Measurements from ENCODE around the gene RAB11FIP3. TPM values are rescaled to one million over a fixed set of nuclear protein-coding genes. Genes with fewer than 3 reads are reported as not detected.
"Not testable (repeated sequence)": the region's sequence is repeated elsewhere in the genome, so short reads cannot be mapped to it uniquely, and the experiment has no call there.

RAB11FIP3 gene
- polyA plus RNA-seq, 1 donor: 127 TPM

GRCh38 chr16:459761-460160 is 34.3 kb downstream of the RAB11FIP3 start:
- DNase-seq: no peak

GRCh38 chr16:460787-461186 is 35.3 kb downstream of the RAB11FIP3 start:
- DNase-seq: no peak

- DNase-seq: no peak
Observed at GRCh38 chr16:463071-463470, 37.6 kb downstream of the RAB11FIP3 start.

- DNase-seq: no peak
Observed at GRCh38 chr16:466651-467050, 41.2 kb downstream of the RAB11FIP3 start.

- not testable (repeated sequence) for DNase-seq
Observed at GRCh38 chr16:467249-467871, 41.9 kb downstream of the RAB11FIP3 start.

- DNase-seq: no peak
Observed at GRCh38 chr16:468068-468821, 42.8 kb downstream of the RAB11FIP3 start.

GRCh38 chr16:469459-469858 is 44.0 kb downstream of the RAB11FIP3 start:
- not testable (repeated sequence) for DNase-seq

- DNase-seq: no peak
Observed at GRCh38 chr16:470418-470817, 45.0 kb downstream of the RAB11FIP3 start.

- DNase-seq: no peak
Observed at GRCh38 chr16:471353-472198, 46.1 kb downstream of the RAB11FIP3 start.

- DNase-seq: no peak
Observed at GRCh38 chr16:472199-472504, 46.7 kb downstream of the RAB11FIP3 start.

GRCh38 chr16:473046-474043 is 47.9 kb downstream of the RAB11FIP3 start:
- no peak for DNase-seq

- DNase-seq: no peak
Observed at GRCh38 chr16:474420-475122, 49.1 kb downstream of the RAB11FIP3 start.

GRCh38 chr16:476039-476438 is 50.6 kb downstream of the RAB11FIP3 start:
- no peak for DNase-seq

- no peak for DNase-seq
Observed at GRCh38 chr16:477301-478157, 52.1 kb downstream of the RAB11FIP3 start.

GRCh38 chr16:478287-478686 is 52.8 kb downstream of the RAB11FIP3 start:
- not testable (repeated sequence) for DNase-seq

- no peak for DNase-seq
Observed at GRCh38 chr16:482468-483185, 57.2 kb downstream of the RAB11FIP3 start.

GRCh38 chr16:483341-484075 is 58.1 kb downstream of the RAB11FIP3 start:
- no peak for DNase-seq

- DNase-seq: no peak
Observed at GRCh38 chr16:489606-490005, 64.2 kb downstream of the RAB11FIP3 start.

GRCh38 chr16:490768-491167 is 65.3 kb downstream of the RAB11FIP3 start:
- DNase-seq: no peak

Data from left kidney (tissue), 2 donors.